BLaER1 treated with 17β-estradiol and CSF1 and Interleukin-3, amounts not matched to agents 10 nM and 100 nM (cell line): ENCODE data around the gene LYPD1.

ENCODE experiments used
- H3K27ac ChIP-seq, 11 experiments: shearing (Covaris generic); formaldehyde crosslinking; 2 replicates each; pipeline ENCODE4 v1.8.1; 2022
- H3K27me3 ChIP-seq, 11 experiments: shearing (Covaris generic); formaldehyde crosslinking; 2 replicates each; pipeline ENCODE4 v1.8.1; 2022
- H3K36me3 ChIP-seq, 11 experiments: shearing (Covaris generic); formaldehyde crosslinking; 2 replicates each; pipeline ENCODE4 v1.8.1; 2022
- H3K4me1 ChIP-seq, 10 experiments: shearing (Covaris generic); formaldehyde crosslinking; 2 replicates each; pipeline ENCODE4 v1.8.1; 2022
- H3K4me2 ChIP-seq, 11 experiments: shearing (Covaris generic); formaldehyde crosslinking; 2 replicates each; pipeline ENCODE4 v1.8.1; 2022
- H3K4me3 ChIP-seq, 10 experiments: shearing (Covaris generic); formaldehyde crosslinking; 2 replicates each; pipeline ENCODE4 v1.8.1; 2022
- H3K9ac ChIP-seq, 11 experiments: shearing (Covaris generic); formaldehyde crosslinking; 2 replicates each; pipeline ENCODE4 v1.8.1; 2022
- H3K9me3 ChIP-seq, 11 experiments: shearing (Covaris generic); formaldehyde crosslinking; replicated peaks in 1 of 11; 2 replicates each; pipeline ENCODE4 v1.8.1; 2022
- H4K20me1 ChIP-seq, 11 experiments: shearing (Covaris generic); formaldehyde crosslinking; 2 replicates each; pipeline ENCODE4 v1.8.1; 2022
- Cebpa-rat ChIP-seq, 11 experiments: shearing (Covaris generic); IDR thresholded peaks; 2 replicates each; pipeline ENCODE4 v1.8.1; 2022

The LYPD1 gene

GRCh38 chr2:132609101-132609890 lies 60.7 kb downstream of the LYPD1 start:
- no peak overlapping the region for H3K4me2 ChIP-seq
- no peaks in the 10 kb centered on the region for H3K36me3 ChIP-seq
- H3K4me1 ChIP-seq, result no peaks in the 10 kb centered on the region
- no peaks in the 10 kb centered on the region for H3K27me3 ChIP-seq
- H3K4me3 ChIP-seq, result no peak overlapping the region
- H3K9me3 ChIP-seq, result no peaks in the 10 kb centered on the region
- TF ChIP-seq Cebpa-rat (IDR thresholded peaks at IDR 0.05), result no peak
- H4K20me1 ChIP-seq, result no peaks in the 10 kb centered on the region
- no peak overlapping the region for H3K27ac ChIP-seq
- H3K9ac ChIP-seq, result no peak overlapping the region

- no peak overlapping the region for H3K4me3 ChIP-seq
- no peak overlapping the region for H3K27ac ChIP-seq
- no peaks in the 10 kb centered on the region for H3K9me3 ChIP-seq
- no peak overlapping the region for H3K4me2 ChIP-seq
- TF ChIP-seq Cebpa-rat (IDR thresholded peaks at IDR 0.05), result no peak
- no peak overlapping the region for H3K9ac ChIP-seq
- no peaks in the 10 kb centered on the region for H3K36me3 ChIP-seq
- no peaks in the 10 kb centered on the region for H4K20me1 ChIP-seq
- H3K4me1 ChIP-seq, result no peaks in the 10 kb centered on the region
- H3K27me3 ChIP-seq, result no peaks in the 10 kb centered on the region
These were observed 61.7 kb downstream of the LYPD1 start for GRCh38 chr2:132608311-132608710.

- Histone ChIP-seq H3K27ac (no peak overlapping the region), H3K27me3 (no peaks in the 10 kb centered on the region), H3K9ac (no peak overlapping the region), H4K20me1 (no peaks in the 10 kb centered on the region), H3K36me3 (no peaks in the 10 kb centered on the region), H3K4me3 (no peak overlapping the region), H3K9me3 (no peaks in the 10 kb centered on the region), H3K4me2 (no peak overlapping the region), H3K4me1 (no peaks in the 10 kb centered on the region)
- TF ChIP-seq Cebpa-rat (IDR thresholded peaks at IDR 0.05), result no peak
These were observed 62.4 kb downstream of the LYPD1 start for GRCh38 chr2:132607426-132608090.

- no peak overlapping the region for H3K4me3 ChIP-seq
- no peaks in the 10 kb centered on the region for H4K20me1 ChIP-seq
- H3K36me3 ChIP-seq, result no peaks in the 10 kb centered on the region
- no peaks in the 10 kb centered on the region for H3K9me3 ChIP-seq
- no peak for TF ChIP-seq Cebpa-rat (IDR thresholded peaks at IDR 0.05)
- no peak overlapping the region for H3K27ac ChIP-seq
- no peaks in the 10 kb centered on the region for H3K27me3 ChIP-seq
- no peaks in the 10 kb centered on the region for H3K4me1 ChIP-seq
- no peak overlapping the region for H3K9ac ChIP-seq
- H3K4me2 ChIP-seq, result no peak overlapping the region
These were observed 63.4 kb downstream of the LYPD1 start for GRCh38 chr2:132606649-132607048.

- H3K27me3 ChIP-seq, result no peaks in the 10 kb centered on the region
- no peaks in the 10 kb centered on the region for H3K4me1 ChIP-seq
- no peak overlapping the region for H3K4me3 ChIP-seq
- H3K4me2 ChIP-seq, result no peak overlapping the region
- H3K9ac ChIP-seq, result no peak overlapping the region
- TF ChIP-seq Cebpa-rat (IDR thresholded peaks at IDR 0.05), result no peak
- no peaks in the 10 kb centered on the region for H3K36me3 ChIP-seq
- no peaks in the 10 kb centered on the region for H3K9me3 ChIP-seq
- no peaks in the 10 kb centered on the region for H4K20me1 ChIP-seq
- no peak overlapping the region for H3K27ac ChIP-seq
These were observed 64.5 kb downstream of the LYPD1 start for GRCh38 chr2:132605236-132606180.

- no peak overlapping the region for H3K4me2 ChIP-seq
- no peak overlapping the region for H3K9ac ChIP-seq
- no peak for TF ChIP-seq Cebpa-rat (IDR thresholded peaks at IDR 0.05)
- no peaks in the 10 kb centered on the region for H3K27me3 ChIP-seq
- no peaks in the 10 kb centered on the region for H3K9me3 ChIP-seq
- H3K36me3 ChIP-seq, result no peaks in the 10 kb centered on the region
- no peaks in the 10 kb centered on the region for H3K4me1 ChIP-seq
- H3K4me3 ChIP-seq, result no peak overlapping the region
- no peaks in the 10 kb centered on the region for H4K20me1 ChIP-seq
- no peak overlapping the region for H3K27ac ChIP-seq
These were observed 65.4 kb downstream of the LYPD1 start for GRCh38 chr2:132604561-132604960.

- no peak for TF ChIP-seq Cebpa-rat (IDR thresholded peaks at IDR 0.05)
- Histone ChIP-seq H3K9me3 (peaks cover 0 to 10% (median 0%) of the 10 kb centered on the region in 11 experiments; a peak in 5 of 22 replicates), H3K4me2 (no peak overlapping the region), H3K27me3 (no peaks in the 10 kb centered on the region), H3K4me3 (no peak overlapping the region), H3K9ac (no peak overlapping the region), H4K20me1 (no peaks in the 10 kb centered on the region), H3K36me3 (no peaks in the 10 kb centered on the region), H3K4me1 (no peaks in the 10 kb centered on the region), H3K27ac (no peak overlapping the region)
These were observed 70.4 kb downstream of the LYPD1 start for GRCh38 chr2:132599556-132599955.

GRCh38 chr2:132598536-132598935 lies 71.5 kb downstream of the LYPD1 start:
- H3K36me3 ChIP-seq, result no peaks in the 10 kb centered on the region
- H4K20me1 ChIP-seq, result no peaks in the 10 kb centered on the region
- H3K4me3 ChIP-seq, result no peak overlapping the region
- no peaks in the 10 kb centered on the region for H3K27me3 ChIP-seq
- no peak overlapping the region for H3K9ac ChIP-seq
- H3K27ac ChIP-seq, result no peak overlapping the region
- H3K9me3 ChIP-seq, result peaks cover 0 to 10% (median 0%) of the 10 kb centered on the region in 11 experiments; a peak in 5 of 22 replicates
- no peaks in the 10 kb centered on the region for H3K4me1 ChIP-seq
- TF ChIP-seq Cebpa-rat (IDR thresholded peaks at IDR 0.05), result no peak
- H3K4me2 ChIP-seq, result no peak overlapping the region

GRCh38 chr2:132597831-132598230 lies 72.2 kb downstream of the LYPD1 start:
- Histone ChIP-seq H3K9ac (no peak overlapping the region), H3K4me1 (no peaks in the 10 kb centered on the region), H4K20me1 (no peaks in the 10 kb centered on the region), H3K36me3 (no peaks in the 10 kb centered on the region), H3K4me3 (no peak overlapping the region), H3K27me3 (no peaks in the 10 kb centered on the region), H3K9me3 (peaks cover 0 to 10% (median 0%) of the 10 kb centered on the region in 11 experiments; a peak in 5 of 22 replicates), H3K27ac (no peak overlapping the region), H3K4me2 (no peak overlapping the region)
- no peak for TF ChIP-seq Cebpa-rat (IDR thresholded peaks at IDR 0.05)
